ENCODE data around the gene KANSL1. TPM values are rescaled to one million over a fixed set of nuclear protein-coding genes. Genes with fewer than 3 reads are reported as not detected.
"Not testable (repeated sequence)": the region's sequence is repeated elsewhere in the genome, so short reads cannot be mapped to it uniquely, and the experiment has no call there.

The KANSL1 gene
- polyA plus RNA-seq, 2 donors = 14.6 to 25.4 TPM

DNA sequence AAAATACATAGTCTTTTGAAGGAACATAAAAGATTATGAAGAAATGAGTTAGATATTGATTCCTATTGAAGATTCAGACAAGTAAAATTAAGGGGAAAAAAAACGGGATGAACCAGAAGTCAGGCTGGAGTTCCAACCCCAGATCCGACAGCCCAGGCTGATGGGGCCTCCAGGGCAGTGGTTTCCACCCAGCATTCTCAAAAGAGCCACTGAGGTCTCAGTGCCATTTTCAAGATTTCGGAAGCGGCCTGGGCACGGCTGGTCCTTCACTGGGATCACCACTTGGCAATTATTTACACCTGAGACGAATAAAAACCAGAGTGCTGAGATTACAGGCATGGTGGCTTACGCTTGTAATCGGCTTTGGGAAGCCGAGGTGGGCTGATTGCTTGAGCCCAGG lies 184.6 kb downstream of the KANSL1 start:
- Histone ChIP-seq H3K27ac (ENCODE audit: low read depth in 2 of 2, low read length in 1 of 2) (no peak overlapping the region), H3K4me1 (ENCODE audit: control insufficient read depth in 2 of 2, insufficient read depth in 2 of 2, low read length in 1 of 2) (peaks cover 2 to 5% of the 10 kb centered on the region in 2 donors), H3K9me3 (ENCODE audit: control insufficient read depth in 2 of 2, insufficient read depth in 1 of 2, low read depth in 1 of 2, low read length in 1 of 2) (no peaks in the 10 kb centered on the region), H3K36me3 (ENCODE audit: control insufficient read depth in 2 of 2, insufficient read depth in 2 of 2, low read length in 1 of 2) (no peaks in the 10 kb centered on the region), H3K4me3 (ENCODE audit: low read depth in 1 of 2, low read length in 2 of 2) (no peak overlapping the region), H3K27me3 (ENCODE audit: control insufficient read depth in 1 of 2, insufficient read depth in 2 of 2, low read length in 2 of 2) (no peaks in the 10 kb centered on the region)
- 86 to 88% methylated on average over 9 of the region's 9 CpGs for WGBS, 2 donors

DNA sequence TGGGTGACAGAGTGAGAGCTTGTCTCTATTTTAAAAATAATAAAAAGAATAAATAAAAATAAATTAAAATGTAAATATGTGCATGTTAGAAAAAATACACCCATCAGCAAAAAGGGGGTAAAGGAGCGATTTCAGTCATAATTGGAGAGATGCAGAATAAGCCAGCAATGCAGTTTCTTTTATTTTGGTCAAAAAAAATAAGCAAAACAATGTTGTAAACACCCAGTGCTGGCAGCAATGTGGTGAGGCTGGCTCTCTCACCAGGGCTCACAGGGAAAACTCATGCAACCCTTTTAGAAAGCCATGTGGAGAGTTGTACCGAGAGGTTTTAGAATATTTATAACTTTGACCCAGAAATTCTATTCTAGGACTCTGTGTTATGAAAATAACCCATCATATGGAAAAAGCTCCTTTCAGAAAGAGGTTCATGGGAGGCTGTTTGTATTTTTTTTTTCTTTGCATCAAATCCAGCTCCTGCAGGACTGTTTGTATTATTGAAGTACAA lies 185.7 kb downstream of the KANSL1 start:
- Histone ChIP-seq H3K36me3 (ENCODE audit: control insufficient read depth in 2 of 2, insufficient read depth in 2 of 2, low read length in 1 of 2) (no peaks in the 10 kb centered on the region), H3K4me3 (ENCODE audit: low read depth in 1 of 2, low read length in 2 of 2) (no peak overlapping the region), H3K27me3 (ENCODE audit: control insufficient read depth in 1 of 2, insufficient read depth in 2 of 2, low read length in 2 of 2) (no peaks in the 10 kb centered on the region), H3K4me1 (ENCODE audit: control insufficient read depth in 2 of 2, insufficient read depth in 2 of 2, low read length in 1 of 2) (peaks cover 2 to 5% of the 10 kb centered on the region in 2 donors), H3K27ac (ENCODE audit: low read depth in 2 of 2, low read length in 1 of 2) (no peak overlapping the region), H3K9me3 (ENCODE audit: control insufficient read depth in 2 of 2, insufficient read depth in 1 of 2, low read depth in 1 of 2, low read length in 1 of 2) (no peaks in the 10 kb centered on the region)
- WGBS, 2 donors = 79 to 81% methylated on average over 2 of the region's 2 CpGs

DNA sequence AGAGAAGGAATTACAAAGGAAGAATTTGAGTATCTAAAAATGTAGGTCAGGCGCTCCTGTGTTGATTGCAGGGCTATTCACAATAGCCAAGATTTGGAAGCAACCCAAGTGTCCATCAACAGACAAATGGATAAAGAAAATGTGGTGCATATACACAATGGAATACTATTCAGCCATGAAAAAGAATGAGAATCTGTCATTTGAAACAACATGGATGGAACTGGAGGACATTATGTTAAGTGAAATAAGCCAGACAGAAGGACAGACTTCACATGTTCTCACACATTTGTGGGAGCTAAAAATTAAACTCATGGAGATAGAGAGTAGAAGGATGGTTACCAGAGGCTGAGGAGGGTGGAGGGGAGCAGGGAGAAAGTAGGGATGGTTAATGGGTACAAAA lies 187.1 kb downstream of the KANSL1 start:
- H3K4me3 ChIP-seq (ENCODE audit: low read depth in 1 of 2, low read length in 2 of 2); H3K27ac ChIP-seq (ENCODE audit: low read depth in 2 of 2, low read length in 1 of 2); H3K9me3 ChIP-seq (ENCODE audit: control insufficient read depth in 2 of 2, insufficient read depth in 1 of 2, low read depth in 1 of 2, low read length in 1 of 2); H3K4me1 ChIP-seq (ENCODE audit: control insufficient read depth in 2 of 2, insufficient read depth in 2 of 2, low read length in 1 of 2); H3K36me3 ChIP-seq (ENCODE audit: control insufficient read depth in 2 of 2, insufficient read depth in 2 of 2, low read length in 1 of 2); H3K27me3 ChIP-seq (ENCODE audit: control insufficient read depth in 1 of 2, insufficient read depth in 2 of 2, low read length in 2 of 2): not testable (repeated sequence)
- 82 to 93% methylated on average over 1 of the region's 1 CpG for whole genome bisulfite sequencing, 2 donors

DNA sequence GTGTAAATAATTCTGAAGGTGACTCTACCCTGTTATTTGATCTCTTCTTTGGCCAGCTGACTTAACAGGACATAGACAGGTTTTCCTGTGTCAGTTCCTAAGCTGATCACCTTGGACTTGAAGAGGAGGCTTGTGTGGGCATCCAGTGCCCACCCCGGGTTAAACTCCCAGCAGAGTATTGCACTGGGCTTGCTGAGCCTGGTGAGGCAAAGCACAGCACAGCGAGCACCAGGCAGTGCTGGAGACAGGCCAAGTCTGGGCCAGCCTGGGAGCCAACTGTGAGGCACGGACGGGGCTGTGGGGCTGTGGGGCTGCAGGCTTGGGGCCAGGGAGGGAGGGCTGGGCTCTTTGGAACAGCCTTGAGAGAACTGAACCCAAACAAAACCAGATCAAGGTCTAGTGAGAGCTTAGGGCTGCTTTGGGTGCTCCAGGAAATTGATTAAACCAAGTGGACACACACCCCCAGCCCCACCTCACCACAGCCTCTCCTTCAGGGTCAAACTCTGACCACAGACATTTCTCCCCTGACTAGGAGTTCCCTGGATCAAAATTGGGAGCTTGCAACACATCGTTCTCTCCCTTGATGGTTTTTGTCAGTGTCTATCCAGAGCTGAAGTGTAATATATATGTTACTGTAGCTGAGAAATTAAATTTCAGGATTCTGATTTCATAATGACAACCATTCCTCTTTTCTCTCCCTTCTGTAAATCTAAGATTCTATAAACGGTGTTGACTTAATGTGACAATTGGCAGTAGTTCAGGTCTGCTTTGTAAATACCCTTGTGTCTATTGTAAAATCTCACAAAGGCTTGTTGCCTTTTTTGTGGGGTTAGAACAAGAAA lies 189.1 kb downstream of the KANSL1 start:
- Histone ChIP-seq H3K4me1 (ENCODE audit: control insufficient read depth in 2 of 2, insufficient read depth in 2 of 2, low read length in 1 of 2) (peaks cover 2 to 5% of the 10 kb centered on the region in 2 donors), H3K36me3 (ENCODE audit: control insufficient read depth in 2 of 2, insufficient read depth in 2 of 2, low read length in 1 of 2) (no peaks in the 10 kb centered on the region), H3K27me3 (ENCODE audit: control insufficient read depth in 1 of 2, insufficient read depth in 2 of 2, low read length in 2 of 2) (no peaks in the 10 kb centered on the region), H3K4me3 (ENCODE audit: low read depth in 1 of 2, low read length in 2 of 2) (no peak overlapping the region), H3K9me3 (ENCODE audit: control insufficient read depth in 2 of 2, insufficient read depth in 1 of 2, low read depth in 1 of 2, low read length in 1 of 2) (no peaks in the 10 kb centered on the region), H3K27ac (ENCODE audit: low read depth in 2 of 2, low read length in 1 of 2) (peak overlapping the region; percentile 47 to 72)
- WGBS, 2 donors = 26 to 29% methylated on average over 6 of the region's 6 CpGs

DNA sequence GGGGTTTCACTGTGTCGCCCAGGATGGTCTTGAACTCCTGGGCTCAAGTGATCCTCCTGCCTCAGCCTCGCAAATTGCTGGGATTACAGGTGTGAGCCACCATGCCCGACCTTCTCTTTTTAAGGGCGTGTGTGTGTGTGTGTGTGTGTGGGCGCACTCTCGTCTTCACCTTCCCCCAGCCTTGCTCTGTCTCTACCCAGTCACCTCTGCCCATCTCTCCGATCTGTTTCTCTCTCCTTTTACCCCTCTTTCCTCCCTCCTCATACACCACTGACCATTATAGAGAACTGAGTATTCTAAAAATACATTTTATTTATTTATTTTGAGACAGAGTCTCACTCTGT lies 190.3 kb downstream of the KANSL1 start:
- H3K27ac ChIP-seq (ENCODE audit: low read depth in 2 of 2, low read length in 1 of 2) = no peak overlapping the region
- H3K4me3 ChIP-seq (ENCODE audit: low read depth in 1 of 2, low read length in 2 of 2) = no peak overlapping the region
- no peaks in the 10 kb centered on the region for H3K27me3 ChIP-seq (ENCODE audit: control insufficient read depth in 1 of 2, insufficient read depth in 2 of 2, low read length in 2 of 2)
- no peaks in the 10 kb centered on the region for H3K36me3 ChIP-seq (ENCODE audit: control insufficient read depth in 2 of 2, insufficient read depth in 2 of 2, low read length in 1 of 2)
- no peaks in the 10 kb centered on the region for H3K9me3 ChIP-seq (ENCODE audit: control insufficient read depth in 2 of 2, insufficient read depth in 1 of 2, low read depth in 1 of 2, low read length in 1 of 2)
- 59 to 70% methylated on average over 7 of the region's 7 CpGs for WGBS, 2 donors
- H3K4me1 ChIP-seq (ENCODE audit: control insufficient read depth in 2 of 2, insufficient read depth in 2 of 2, low read length in 1 of 2) = peaks cover 2 to 5% of the 10 kb centered on the region in 2 donors

DNA sequence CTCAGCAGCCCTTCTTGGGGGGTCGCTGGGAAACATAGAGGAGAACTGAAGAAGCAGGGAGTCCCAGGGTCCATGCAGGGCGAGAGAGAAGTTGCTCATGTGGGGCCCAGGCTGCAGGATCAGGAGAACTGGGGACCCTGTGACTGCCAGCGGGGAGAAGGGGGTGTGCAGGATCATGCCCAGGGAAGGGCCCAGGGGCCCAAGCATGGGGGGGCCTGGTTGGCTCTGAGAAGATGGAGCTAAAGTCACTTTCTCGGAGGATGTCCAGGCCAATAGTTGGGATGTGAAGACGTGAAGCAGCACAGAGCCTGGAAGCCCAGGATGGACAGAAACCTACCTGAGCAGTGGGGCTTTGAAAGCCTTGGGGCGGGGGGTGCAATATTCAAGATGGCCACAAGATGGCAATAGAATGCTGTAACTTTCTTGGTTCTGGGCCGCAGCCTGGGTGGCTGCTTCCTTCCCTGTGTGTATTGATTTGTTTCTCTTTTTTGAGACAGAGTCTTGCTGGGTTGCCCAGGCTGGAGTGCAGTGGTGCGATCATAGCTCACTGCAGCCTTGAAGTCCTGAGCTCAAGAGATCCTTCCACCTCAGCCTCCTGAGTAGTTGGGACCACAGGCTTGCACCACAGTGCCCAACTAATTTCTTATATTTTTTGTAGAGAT lies 190.8 kb downstream of the KANSL1 start:
- WGBS, 2 donors = 21 to 25% methylated on average over 8 of the region's 8 CpGs

DNA sequence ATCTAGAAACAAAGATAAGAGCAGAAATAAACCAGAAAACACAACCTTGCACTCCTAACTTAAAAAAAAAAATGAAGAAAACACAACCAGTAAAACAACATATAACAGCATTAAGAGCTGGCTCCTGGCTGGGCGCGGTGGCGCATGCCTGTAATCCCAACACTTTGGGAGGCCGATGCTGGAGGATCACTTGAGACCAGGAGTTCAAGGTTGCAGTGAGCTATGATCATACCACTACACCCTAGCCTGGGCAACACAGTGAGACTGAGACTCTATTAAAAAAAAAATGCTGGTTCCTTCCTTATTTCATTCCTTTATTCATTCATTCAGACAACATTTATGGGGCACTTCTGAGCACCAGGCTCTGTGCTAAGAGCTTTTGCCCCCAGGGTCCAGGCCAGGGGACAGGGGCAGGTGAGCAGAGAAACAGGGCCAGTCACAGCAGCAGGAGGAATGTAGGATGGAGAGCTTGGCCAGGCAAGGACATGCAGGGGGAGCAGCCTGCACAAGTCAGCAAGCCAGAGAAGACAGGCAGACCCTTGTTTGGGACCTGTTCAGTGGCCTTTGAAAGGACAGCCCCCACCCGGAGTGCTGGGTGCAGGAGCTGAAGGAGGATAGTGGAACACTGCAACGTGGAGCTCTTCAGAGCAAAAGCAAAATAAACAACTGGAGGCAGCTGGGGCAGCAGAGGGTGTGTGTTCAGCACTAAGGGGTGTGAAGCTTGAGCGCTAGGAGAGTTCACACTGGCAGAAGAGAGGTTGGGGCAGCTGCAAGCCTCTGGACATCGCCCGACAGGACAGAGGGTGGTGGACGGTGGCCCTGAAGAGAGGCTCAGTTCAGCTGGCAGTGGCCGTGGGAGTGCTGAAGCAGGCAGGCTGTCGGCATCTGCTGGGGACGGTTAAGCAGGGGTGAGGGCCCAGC lies 191.6 kb downstream of the KANSL1 start:
- Histone ChIP-seq H3K27ac (ENCODE audit: low read depth in 2 of 2, low read length in 1 of 2) (no peak overlapping the region), H3K4me3 (ENCODE audit: low read depth in 1 of 2, low read length in 2 of 2) (no peak overlapping the region), H3K27me3 (ENCODE audit: control insufficient read depth in 1 of 2, insufficient read depth in 2 of 2, low read length in 2 of 2) (no peaks in the 10 kb centered on the region), H3K36me3 (ENCODE audit: control insufficient read depth in 2 of 2, insufficient read depth in 2 of 2, low read length in 1 of 2) (no peaks in the 10 kb centered on the region), H3K4me1 (ENCODE audit: control insufficient read depth in 2 of 2, insufficient read depth in 2 of 2, low read length in 1 of 2) (peaks cover 2 to 5% of the 10 kb centered on the region in 2 donors), H3K9me3 (ENCODE audit: control insufficient read depth in 2 of 2, insufficient read depth in 1 of 2, low read depth in 1 of 2, low read length in 1 of 2) (no peaks in the 10 kb centered on the region)
- WGBS, 2 donors = 75 to 76% methylated on average over 13 of the region's 13 CpGs

More for the DNA sequence above, 190.8 kb downstream of the KANSL1 start:
- H3K4me1 ChIP-seq (ENCODE audit: control insufficient read depth in 2 of 2, insufficient read depth in 2 of 2, low read length in 1 of 2) = peaks cover 2 to 5% of the 10 kb centered on the region in 2 donors
- no peak overlapping the region for H3K4me3 ChIP-seq (ENCODE audit: low read depth in 1 of 2, low read length in 2 of 2)
- no peaks in the 10 kb centered on the region for H3K9me3 ChIP-seq (ENCODE audit: control insufficient read depth in 2 of 2, insufficient read depth in 1 of 2, low read depth in 1 of 2, low read length in 1 of 2)
- no peaks in the 10 kb centered on the region for H3K36me3 ChIP-seq (ENCODE audit: control insufficient read depth in 2 of 2, insufficient read depth in 2 of 2, low read length in 1 of 2)
- no peak overlapping the region for H3K27ac ChIP-seq (ENCODE audit: low read depth in 2 of 2, low read length in 1 of 2)
- no peaks in the 10 kb centered on the region for H3K27me3 ChIP-seq (ENCODE audit: control insufficient read depth in 1 of 2, insufficient read depth in 2 of 2, low read length in 2 of 2)

DNA sequence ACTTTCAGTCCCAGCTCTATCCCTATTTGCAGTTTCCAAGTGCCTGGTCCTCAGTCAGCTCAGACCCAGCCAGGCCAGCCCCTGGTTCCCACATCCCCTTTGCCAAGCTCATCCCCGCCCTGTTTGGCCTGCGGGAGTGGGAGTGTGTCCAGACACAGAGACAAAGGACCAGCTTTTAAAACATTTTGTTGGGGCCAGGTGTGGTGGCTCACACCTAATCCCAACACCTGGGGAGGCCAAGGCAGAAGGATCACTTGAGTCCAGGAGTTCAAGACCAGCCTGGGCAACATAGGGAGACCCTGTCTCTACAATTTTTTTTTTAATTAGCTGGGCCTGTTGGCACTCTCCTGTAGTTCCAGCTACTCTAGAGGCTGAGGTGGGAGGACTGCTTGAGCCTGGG lies 192.5 kb downstream of the KANSL1 start:
- Histone ChIP-seq H3K27ac (ENCODE audit: low read depth in 2 of 2, low read length in 1 of 2) (peak overlapping the region in 1 of 2 donors; percentile 1), H3K36me3 (ENCODE audit: control insufficient read depth in 2 of 2, insufficient read depth in 2 of 2, low read length in 1 of 2) (no peaks in the 10 kb centered on the region), H3K4me1 (ENCODE audit: control insufficient read depth in 2 of 2, insufficient read depth in 2 of 2, low read length in 1 of 2) (peaks cover 2 to 5% of the 10 kb centered on the region in 2 donors), H3K4me3 (ENCODE audit: low read depth in 1 of 2, low read length in 2 of 2) (no peak overlapping the region), H3K27me3 (ENCODE audit: control insufficient read depth in 1 of 2, insufficient read depth in 2 of 2, low read length in 2 of 2) (no peaks in the 10 kb centered on the region), H3K9me3 (ENCODE audit: control insufficient read depth in 2 of 2, insufficient read depth in 1 of 2, low read depth in 1 of 2, low read length in 1 of 2) (no peaks in the 10 kb centered on the region)
- WGBS, 2 donors = 43 to 55% methylated on average over 2 of the region's 2 CpGs

DNA sequence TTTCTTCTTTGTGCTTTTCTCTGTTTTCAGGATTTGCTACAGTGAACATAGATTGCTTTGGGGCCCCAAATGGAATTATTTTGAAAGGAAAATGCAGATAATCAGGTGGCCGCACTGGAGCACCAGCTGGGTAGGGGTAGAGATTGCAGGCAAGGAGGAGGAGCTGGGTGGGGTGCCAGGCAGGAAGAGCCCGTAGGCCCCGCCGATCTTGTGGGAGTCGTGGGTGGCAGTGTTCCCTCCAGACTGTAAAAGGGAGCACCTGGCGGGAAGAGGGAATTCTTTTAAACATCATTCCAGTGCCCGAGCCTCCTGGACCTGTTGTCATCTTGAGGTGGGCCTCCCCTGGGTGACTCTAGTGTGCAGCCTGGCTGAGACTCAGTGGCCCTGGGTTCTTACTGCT lies 192.9 kb downstream of the KANSL1 start:
- WGBS, 2 donors = 50 to 67% methylated on average over 7 of the region's 7 CpGs
- H3K4me3 ChIP-seq (ENCODE audit: low read depth in 1 of 2, low read length in 2 of 2) = no peak overlapping the region
- H3K36me3 ChIP-seq (ENCODE audit: control insufficient read depth in 2 of 2, insufficient read depth in 2 of 2, low read length in 1 of 2) = no peaks in the 10 kb centered on the region
- H3K27ac ChIP-seq (ENCODE audit: low read depth in 2 of 2, low read length in 1 of 2) = no peak overlapping the region
- H3K27me3 ChIP-seq (ENCODE audit: control insufficient read depth in 1 of 2, insufficient read depth in 2 of 2, low read length in 2 of 2) = no peaks in the 10 kb centered on the region
- H3K4me1 ChIP-seq (ENCODE audit: control insufficient read depth in 2 of 2, insufficient read depth in 2 of 2, low read length in 1 of 2) = peaks cover 2 to 5% of the 10 kb centered on the region in 2 donors
- no peaks in the 10 kb centered on the region for H3K9me3 ChIP-seq (ENCODE audit: control insufficient read depth in 2 of 2, insufficient read depth in 1 of 2, low read depth in 1 of 2, low read length in 1 of 2)
